Breast epithelium (tissue), 3 donors: ENCODE results near the gene TSPEAR.

Source experiments
- POLR2A ChIP-seq: fragments of 450-650 bp; IDR thresholded peaks from one replicate; pipeline ENCODE4 v1.6.1; 2016; ENCODE audit warnings: antibody characterized with exemption, mild to moderate bottlenecking, moderate library complexity
- POLR2AphosphoS5 ChIP-seq, 3 donors: sonication (generic); formaldehyde crosslinking; IDR thresholded peaks; one replicate each; pipeline ENCODE4 v1.6.1; 2017; ENCODE audit warnings: antibody characterized with exemption in 3 of 3
- TF ChIP-seq, protein P1 (sequence below), 3 donors: fragments of 450-650 bp; IDR thresholded peaks; one replicate each; pipeline ENCODE4 v1.5.1; 2016 to 2017; ENCODE audit warnings: antibody characterized with exemption in 3 of 3, mild to moderate bottlenecking in 3 of 3, moderate library complexity in 3 of 3

DNA sequence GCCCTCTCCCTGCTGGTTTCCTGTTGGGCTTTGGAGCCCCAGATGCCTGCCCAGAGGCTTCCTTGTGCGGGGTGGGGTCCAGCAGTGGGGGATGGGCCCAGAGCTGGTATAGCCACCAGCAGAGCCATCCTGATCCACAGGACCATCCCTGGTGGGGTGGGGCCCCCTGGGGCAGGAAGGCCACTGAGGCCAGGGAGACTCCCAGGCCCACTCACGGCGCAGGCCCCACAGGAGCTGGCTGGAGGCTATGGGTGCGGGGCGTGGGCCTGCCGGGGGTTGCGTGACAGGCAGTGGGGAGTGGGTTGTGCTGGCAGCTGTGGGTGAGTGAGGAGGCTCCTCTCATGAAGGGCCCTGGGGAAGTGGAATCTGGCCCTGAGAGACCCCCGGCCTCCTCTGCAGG, 250.4 kb downstream of the TSPEAR start:
- TF ChIP-seq POLR2A, result no peak
- TF ChIP-seq, protein P1, sequence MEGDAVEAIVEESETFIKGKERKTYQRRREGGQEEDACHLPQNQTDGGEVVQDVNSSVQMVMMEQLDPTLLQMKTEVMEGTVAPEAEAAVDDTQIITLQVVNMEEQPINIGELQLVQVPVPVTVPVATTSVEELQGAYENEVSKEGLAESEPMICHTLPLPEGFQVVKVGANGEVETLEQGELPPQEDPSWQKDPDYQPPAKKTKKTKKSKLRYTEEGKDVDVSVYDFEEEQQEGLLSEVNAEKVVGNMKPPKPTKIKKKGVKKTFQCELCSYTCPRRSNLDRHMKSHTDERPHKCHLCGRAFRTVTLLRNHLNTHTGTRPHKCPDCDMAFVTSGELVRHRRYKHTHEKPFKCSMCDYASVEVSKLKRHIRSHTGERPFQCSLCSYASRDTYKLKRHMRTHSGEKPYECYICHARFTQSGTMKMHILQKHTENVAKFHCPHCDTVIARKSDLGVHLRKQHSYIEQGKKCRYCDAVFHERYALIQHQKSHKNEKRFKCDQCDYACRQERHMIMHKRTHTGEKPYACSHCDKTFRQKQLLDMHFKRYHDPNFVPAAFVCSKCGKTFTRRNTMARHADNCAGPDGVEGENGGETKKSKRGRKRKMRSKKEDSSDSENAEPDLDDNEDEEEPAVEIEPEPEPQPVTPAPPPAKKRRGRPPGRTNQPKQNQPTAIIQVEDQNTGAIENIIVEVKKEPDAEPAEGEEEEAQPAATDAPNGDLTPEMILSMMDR (IDR thresholded peaks at IDR 0.05), result no peak
- TF ChIP-seq POLR2AphosphoS5 (IDR thresholded peaks at IDR 0.05), result no peak
